Mucosa of stomach (tissue), 1 donor: ENCODE measurements around the gene STBD1.

Experiments
- H3K27me3 ChIP-seq: one replicate; pipeline ENCODE4 v1.7.0; 2013; ENCODE audit warnings: mild to moderate bottlenecking, low read length; ENCODE audit not compliant: control insufficient read depth, insufficient read depth
- H3K36me3 ChIP-seq: one replicate; pipeline ENCODE4 v1.7.0; 2013; ENCODE audit warnings: low read length; ENCODE audit not compliant: control insufficient read depth, insufficient read depth
- H3K4me1 ChIP-seq: one replicate; pipeline ENCODE4 v1.7.0; 2013; ENCODE audit warnings: mild to moderate bottlenecking, low read length; ENCODE audit not compliant: control insufficient read depth, insufficient read depth
- H3K4me3 ChIP-seq: one replicate; pipeline ENCODE4 v1.7.0; 2013; ENCODE audit warnings: low read length
- H3K9ac ChIP-seq: one replicate; pipeline ENCODE4 v1.7.0; 2013; ENCODE audit warnings: mild to moderate bottlenecking, low read length, moderate library complexity
- H3K9me3 ChIP-seq: one replicate; pipeline ENCODE4 v1.7.0; 2013; ENCODE audit warnings: mild to moderate bottlenecking, low read length, moderate library complexity; ENCODE audit not compliant: control insufficient read depth
- donor health status: Pancreatic carcinoma.

Gene STBD1

GRCh38 chr4:76309939-76310550 lies 3.5 kb downstream of the STBD1 start:
- Histone ChIP-seq H3K4me3 (no peak overlapping the region), H3K9ac (no peak overlapping the region), H3K4me1 (peaks cover 17% of the 10 kb centered on the region), H3K9me3 (no peaks in the 10 kb centered on the region), H3K36me3 (no peaks in the 10 kb centered on the region), H3K27me3 (no peaks in the 10 kb centered on the region)

DNA sequence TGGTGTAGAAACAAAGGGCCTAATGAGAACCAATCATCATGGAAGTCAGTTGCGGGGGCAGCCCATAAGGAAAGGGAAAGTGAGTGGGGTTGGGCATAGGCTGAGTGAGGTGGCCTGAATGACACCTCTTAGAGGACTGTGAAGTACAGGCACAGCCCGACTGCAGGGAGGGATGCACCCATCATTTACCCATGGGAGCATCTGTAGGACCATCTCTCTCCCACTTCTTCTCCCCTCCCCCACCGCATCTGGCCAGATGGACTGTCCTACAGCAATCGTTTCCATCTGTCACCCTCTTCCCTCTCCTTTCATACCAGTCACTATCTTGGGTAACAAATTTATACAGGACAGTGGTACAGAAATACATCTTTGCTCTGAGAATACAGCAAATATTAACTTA lies 4.2 kb downstream of the STBD1 start:
- no peak overlapping the region for H3K4me3 ChIP-seq
- no peak overlapping the region for H3K9ac ChIP-seq
- no peaks in the 10 kb centered on the region for H3K9me3 ChIP-seq
- H3K27me3 ChIP-seq = no peaks in the 10 kb centered on the region
- peaks cover 11% of the 10 kb centered on the region for H3K4me1 ChIP-seq
- no peaks in the 10 kb centered on the region for H3K36me3 ChIP-seq

GRCh38 chr4:76311896-76312331 lies 5.4 kb downstream of the STBD1 start:
- H3K9me3 ChIP-seq = no peaks in the 10 kb centered on the region
- peaks cover 11% of the 10 kb centered on the region for H3K4me1 ChIP-seq
- H3K9ac ChIP-seq = no peak overlapping the region
- no peaks in the 10 kb centered on the region for H3K27me3 ChIP-seq
- H3K36me3 ChIP-seq = no peaks in the 10 kb centered on the region
- no peak overlapping the region for H3K4me3 ChIP-seq

DNA sequence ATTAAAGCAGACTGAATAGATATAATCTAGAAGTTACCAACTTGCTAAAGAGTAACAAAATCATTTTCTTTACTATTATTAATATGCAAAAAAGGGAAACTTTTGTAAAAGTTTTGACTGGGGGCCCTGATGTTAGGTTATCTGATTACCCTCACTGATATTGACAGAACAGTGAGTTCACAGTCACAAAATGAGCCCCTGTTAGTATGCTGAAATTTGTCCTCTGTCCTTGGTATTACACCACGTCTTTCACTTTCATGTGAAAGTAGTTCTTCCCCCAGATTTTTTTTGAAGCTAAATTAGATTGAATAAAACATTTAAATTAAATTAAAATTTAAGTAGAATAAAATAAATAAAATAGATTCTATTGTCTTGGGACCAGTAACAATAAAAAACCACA lies 5.9 kb downstream of the STBD1 start:
- Histone ChIP-seq H3K4me1 (peaks cover 11% of the 10 kb centered on the region), H3K9me3 (no peaks in the 10 kb centered on the region), H3K4me3 (no peak overlapping the region), H3K36me3 (no peaks in the 10 kb centered on the region), H3K9ac (no peak overlapping the region), H3K27me3 (no peaks in the 10 kb centered on the region)

DNA sequence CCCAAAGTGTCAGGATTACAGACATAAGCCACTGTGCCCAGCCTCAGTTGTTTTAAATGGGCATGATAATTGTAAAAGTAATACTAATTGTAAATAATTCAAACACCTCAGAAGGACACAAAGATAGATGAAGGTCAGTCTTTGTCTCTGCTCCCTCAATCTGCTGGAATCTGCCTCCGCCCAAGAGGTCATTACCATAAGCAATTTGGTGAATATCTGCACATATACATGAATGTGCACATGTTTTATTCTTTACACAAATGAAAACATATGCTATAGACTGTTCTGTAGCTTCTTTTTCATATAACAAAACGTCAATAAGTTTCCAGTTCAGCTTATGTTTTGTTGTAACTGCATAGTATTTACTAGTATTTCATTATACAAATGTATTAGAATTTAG lies 7.0 kb downstream of the STBD1 start:
- no peaks in the 10 kb centered on the region for H3K27me3 ChIP-seq
- no peak overlapping the region for H3K9ac ChIP-seq
- H3K9me3 ChIP-seq = no peaks in the 10 kb centered on the region
- H3K4me1 ChIP-seq = peaks cover 2% of the 10 kb centered on the region
- no peaks in the 10 kb centered on the region for H3K36me3 ChIP-seq
- H3K4me3 ChIP-seq = no peak overlapping the region

GRCh38 chr4:76315267-76315918 lies 8.9 kb downstream of the STBD1 start:
- Histone ChIP-seq H3K27me3 (no peaks in the 10 kb centered on the region), H3K36me3 (no peaks in the 10 kb centered on the region), H3K9me3 (no peaks in the 10 kb centered on the region), H3K9ac (no peak overlapping the region), H3K4me1 (no peaks in the 10 kb centered on the region), H3K4me3 (no peak overlapping the region)

DNA sequence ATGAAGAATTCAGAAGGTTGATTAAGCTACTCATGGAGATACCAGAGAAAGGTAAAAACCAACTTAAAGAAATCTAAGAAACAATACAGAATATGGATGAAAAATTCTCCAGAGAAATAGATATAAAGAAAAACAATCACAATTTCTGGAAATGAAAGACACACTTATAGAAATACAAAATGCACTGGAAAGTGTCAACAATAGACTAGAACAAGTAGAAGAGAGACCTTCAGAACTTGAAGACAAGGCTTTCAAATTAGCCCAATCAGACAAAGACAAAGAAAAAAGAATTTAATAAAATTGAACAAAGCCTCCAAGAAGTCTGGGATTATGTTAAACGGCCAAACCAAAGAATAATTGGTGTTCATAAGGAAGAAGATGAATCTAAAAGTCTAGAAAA lies 9.6 kb downstream of the STBD1 start:
- Histone ChIP-seq H3K4me1 (no peaks in the 10 kb centered on the region), H3K4me3 (no peak overlapping the region), H3K9ac (no peak overlapping the region), H3K27me3 (no peaks in the 10 kb centered on the region), H3K36me3 (no peaks in the 10 kb centered on the region), H3K9me3 (no peaks in the 10 kb centered on the region)

- no peak overlapping the region for H3K4me3 ChIP-seq
These were observed 15.7 kb downstream of the STBD1 start for GRCh38 chr4:76322236-76322635.

GRCh38 chr4:76325072-76325471 lies 18.5 kb downstream of the STBD1 start:
- Histone ChIP-seq H3K9me3 (no peaks in the 10 kb centered on the region), H3K36me3 (no peaks in the 10 kb centered on the region), H3K9ac (no peak overlapping the region), H3K4me1 (no peaks in the 10 kb centered on the region), H3K4me3 (no peak overlapping the region), H3K27me3 (no peaks in the 10 kb centered on the region)

More at GRCh38 chr4:76322236-76322635, 15.7 kb downstream of the STBD1 start:
- H3K9me3 ChIP-seq = no peaks in the 10 kb centered on the region
- H3K9ac ChIP-seq = no peak overlapping the region
- H3K27me3 ChIP-seq = no peaks in the 10 kb centered on the region
- H3K4me1 ChIP-seq = no peaks in the 10 kb centered on the region
- no peaks in the 10 kb centered on the region for H3K36me3 ChIP-seq

GRCh38 chr4:76326515-76326914 lies 20.0 kb downstream of the STBD1 start:
- H3K27me3 ChIP-seq = no peaks in the 10 kb centered on the region
- H3K9me3 ChIP-seq = no peaks in the 10 kb centered on the region
- H3K9ac ChIP-seq = no peak overlapping the region
- no peaks in the 10 kb centered on the region for H3K36me3 ChIP-seq
- H3K4me1 ChIP-seq = no peaks in the 10 kb centered on the region
- no peak overlapping the region for H3K4me3 ChIP-seq

DNA sequence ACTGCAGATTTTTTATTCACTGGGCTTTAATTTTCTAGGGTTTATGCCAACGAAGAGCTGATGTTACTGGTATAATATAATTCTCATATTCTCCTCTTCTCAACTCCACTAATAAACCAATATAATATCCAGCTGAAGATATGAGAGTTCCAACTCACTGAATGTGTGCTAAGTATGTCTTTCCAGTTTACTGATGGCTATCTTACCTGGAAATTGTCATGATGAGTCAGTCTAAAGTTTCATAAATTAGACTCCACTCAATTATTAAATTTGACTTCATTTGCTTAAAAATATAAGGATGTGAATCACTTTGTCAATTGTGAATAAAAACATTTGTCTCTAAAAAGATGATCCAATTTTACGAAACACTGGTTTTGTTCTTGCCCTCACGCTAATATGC lies 28.4 kb downstream of the STBD1 start:
- H3K4me1 ChIP-seq = no peaks in the 10 kb centered on the region
- no peak overlapping the region for H3K9ac ChIP-seq
- no peaks in the 10 kb centered on the region for H3K9me3 ChIP-seq
- no peaks in the 10 kb centered on the region for H3K27me3 ChIP-seq
- H3K4me3 ChIP-seq = no peak overlapping the region
- no peaks in the 10 kb centered on the region for H3K36me3 ChIP-seq

- Histone ChIP-seq H3K9ac (no peak overlapping the region), H3K4me1 (peaks cover 13% of the 10 kb centered on the region), H3K9me3 (no peaks in the 10 kb centered on the region), H3K4me3 (no peak overlapping the region), H3K27me3 (no peaks in the 10 kb centered on the region), H3K36me3 (no peaks in the 10 kb centered on the region)
These were observed 32.8 kb downstream of the STBD1 start for GRCh38 chr4:76339364-76339763.
